SK-N-SH (cell line): Measurements from ENCODE around the gene SRGAP1. TPM values are rescaled to one million over a fixed set of nuclear protein-coding genes. Genes with fewer than 3 reads are reported as not detected.

ENCODE experiments used
- CTCF ChIA-PET: fragments of 300-600, 350-600 bp; formaldehyde crosslinking; extraction: SDS; loops from one replicate; lab custom pipeline; 2021; lab: Yijun Ruan, JAX
- POLR2A ChIA-PET: fragments of 350-600 bp; sonication (Branson Sonifier 250); formaldehyde crosslinking; extraction: SDS; loops from one replicate; lab custom pipeline; 2020; ENCODE audit warnings: antibody characterized with exemption, inconsistent platforms; lab: Yijun Ruan, JAX
- DNase-seq: peaks from one replicate; pipeline ENCODE4 v3.0.0; 2012
- H2AFZ ChIP-seq: fragments of 200-600 bp; sonication (generic); 2 replicates; pipeline ENCODE4 v1.8.1; 2016; ENCODE audit warnings: antibody characterized with exemption, mild to moderate bottlenecking, low read depth
- H3F3A ChIP-seq: fragments of 200-600 bp; sonication (generic); replicated peaks from 2 replicates; pipeline ENCODE3; 2016; ENCODE audit warnings: antibody characterized with exemption, mild to moderate bottlenecking; ENCODE audit not compliant: insufficient read depth
- H3K27ac ChIP-seq, 2 experiments: fragments of 200-500 bp in 1 of 2; fragments of 200-600 bp in 1 of 2; sonication (Bioruptor generic) in 1 of 2; sonication (generic), shearing (Covaris generic) in 1 of 2; 2 replicates each; pipeline versions ENCODE4 v1.5.1 to v1.6.1; 2014 to 2016; ENCODE audit warnings: low read depth in 2 of 2, inconsistent platforms in 1 of 2, low read length in 1 of 2, mild to moderate bottlenecking in 1 of 2, mixed read lengths in 1 of 2
- H3K27me3 ChIP-seq: fragments of 200-600 bp; sonication (generic), shearing (Covaris generic); 2 replicates; pipeline ENCODE4 v1.6.1; 2016; ENCODE audit warnings: mixed run types; ENCODE audit not compliant: insufficient read depth
- H3K36me3 ChIP-seq, 2 experiments: fragments of 200-500 bp in 1 of 2; fragments of 200-600 bp in 1 of 2; sonication (Bioruptor generic) in 1 of 2; sonication (generic) in 1 of 2; replicated peaks in 1 of 2; 2 replicates each; pipeline versions ENCODE3 to v1.5.1; 2014 to 2016; ENCODE audit warnings: low read length in 1 of 2, mild to moderate bottlenecking in 1 of 2; ENCODE audit not compliant: insufficient read depth in 2 of 2, control insufficient read depth in 1 of 2
- H3K4me1 ChIP-seq, 2 experiments: fragments of 200-500 bp in 1 of 2; fragments of 200-600 bp in 1 of 2; sonication (Bioruptor generic) in 1 of 2; sonication (generic), shearing (Covaris generic) in 1 of 2; 2 replicates each; pipeline versions ENCODE4 v1.5.1 to v1.6.1; 2014 to 2016; ENCODE audit warnings: low read depth in 1 of 2, low read length in 1 of 2, mixed run types in 1 of 2; ENCODE audit not compliant: insufficient read depth in 2 of 2, control insufficient read depth in 1 of 2
- H3K4me2 ChIP-seq: fragments of 200-600 bp; sonication (generic), shearing (Covaris generic); 2 replicates; pipeline ENCODE4 v1.6.1; 2017; ENCODE audit warnings: mixed run types
- H3K4me3 ChIP-seq, 2 experiments: fragments of 200-500 bp in 1 of 2; fragments of 200-600 bp in 1 of 2; sonication (Bioruptor generic) in 1 of 2; sonication (generic), shearing (Covaris generic) in 1 of 2; 2 replicates each; pipeline versions ENCODE4 v1.5.1 to v1.8.1; 2014 to 2016; ENCODE audit warnings: low read depth in 2 of 2, inconsistent platforms in 1 of 2, low read length in 1 of 2, mild to moderate bottlenecking in 1 of 2, mixed read lengths in 1 of 2, moderate library complexity in 1 of 2
- H3K79me2 ChIP-seq: fragments of 200-600 bp; sonication (generic); 2 replicates; pipeline ENCODE4 v1.8.1; 2017; ENCODE audit warnings: mild to moderate bottlenecking; ENCODE audit not compliant: insufficient read depth
- H3K9ac ChIP-seq: fragments of 200-600 bp; sonication (generic); 2 replicates; pipeline ENCODE4 v1.6.1; 2017; ENCODE audit warnings: mixed run types
- H3K9me2 ChIP-seq: fragments of 200-600 bp; sonication (generic); 2 replicates; pipeline ENCODE4 v1.6.1; 2017; ENCODE audit warnings: mixed run types
- H3K9me3 ChIP-seq: fragments of 200-600 bp; sonication (generic); 2 replicates; pipeline ENCODE4 v1.6.1; 2017; ENCODE audit warnings: mixed run types, mild to moderate bottlenecking, moderate library complexity
- H4K20me1 ChIP-seq: fragments of 200-600 bp; sonication (generic); 2 replicates; pipeline ENCODE4 v1.6.1; 2017; ENCODE audit warnings: mild to moderate bottlenecking, mixed run types; ENCODE audit not compliant: insufficient read depth
- CHD2 ChIP-seq: fragments of 150-350 bp; IDR thresholded peaks from 2 replicates; pipeline ENCODE4 v1.6.1; 2018; ENCODE audit warnings: low read length; ENCODE audit not compliant: partially characterized antibody
- CTCF ChIP-seq: fragments of 200-600 bp; sonication (generic); IDR thresholded peaks from 2 replicates; pipeline ENCODE4 v1.6.1; 2017; ENCODE audit warnings: antibody characterized with exemption, mild to moderate bottlenecking, moderate library complexity
- EP300 ChIP-seq, 2 experiments: IDR thresholded peaks; 2 replicates each; pipeline versions ENCODE4 v1.4.0 to v1.6.1; 2012; ENCODE audit warnings: borderline replicate concordance in 1 of 2, low read depth in 1 of 2, low read length in 1 of 2
- JUND ChIP-seq: IDR thresholded peaks from 2 replicates; pipeline ENCODE4 v1.4.0; 2012
- PBX3 ChIP-seq: IDR thresholded peaks from 2 replicates; pipeline ENCODE4; 2012
- POLR2AphosphoS5 ChIP-seq: IDR thresholded peaks from 2 replicates; pipeline ENCODE4 v1.6.1; 2012; ENCODE audit warnings: low read depth, low read length
- RAD21 ChIP-seq: IDR thresholded peaks from 2 replicates; pipeline ENCODE4 v1.6.1; 2012; ENCODE audit warnings: mild to moderate bottlenecking, low read length
- RXRA ChIP-seq: IDR thresholded peaks from 2 replicates; pipeline ENCODE4 v1.4.0; 2012; ENCODE audit warnings: low read depth, mild to moderate bottlenecking, borderline replicate concordance
- SMC3 ChIP-seq: IDR thresholded peaks from 2 replicates; pipeline ENCODE4 v1.6.1; 2012; ENCODE audit warnings: low read depth, low read length, improper control_type of control experiment
- TCF12 ChIP-seq: IDR thresholded peaks from 2 replicates; pipeline ENCODE4 v1.4.0; 2012
- WGBS: methylation state at CpG from one replicate; pipeline ENCODE4 v1.1.6; 2017; ENCODE audit warnings: low lambda C conversion rate; 5-methylcytosine and 5-hydroxymethylcytosine counted together
- polyA plus RNA-seq, 3 experiments: library from polyadenylated mRNA; depleted of rRNA; stranded (reverse); fragments of >200 nt; gene quantifications; 2 replicates each; pipeline ENCODE4 v1.2.3, GENCODE V29; 2012
- TF ChIP-seq, protein P1 (sequence below): IDR thresholded peaks from 2 replicates; pipeline ENCODE4 v1.6.1; 2012; ENCODE audit warnings: mild to moderate bottlenecking, low read depth, low read length, moderate library complexity
- TF ChIP-seq, protein P2 (sequence below): IDR thresholded peaks from 2 replicates; pipeline ENCODE4 v1.4.0; 2012; ENCODE audit warnings: low read depth, borderline replicate concordance

The SRGAP1 gene
- polyA plus RNA-seq, 1 of the 3 experiments (the other 2 are of a cell fraction) = 2.6 TPM

DNA sequence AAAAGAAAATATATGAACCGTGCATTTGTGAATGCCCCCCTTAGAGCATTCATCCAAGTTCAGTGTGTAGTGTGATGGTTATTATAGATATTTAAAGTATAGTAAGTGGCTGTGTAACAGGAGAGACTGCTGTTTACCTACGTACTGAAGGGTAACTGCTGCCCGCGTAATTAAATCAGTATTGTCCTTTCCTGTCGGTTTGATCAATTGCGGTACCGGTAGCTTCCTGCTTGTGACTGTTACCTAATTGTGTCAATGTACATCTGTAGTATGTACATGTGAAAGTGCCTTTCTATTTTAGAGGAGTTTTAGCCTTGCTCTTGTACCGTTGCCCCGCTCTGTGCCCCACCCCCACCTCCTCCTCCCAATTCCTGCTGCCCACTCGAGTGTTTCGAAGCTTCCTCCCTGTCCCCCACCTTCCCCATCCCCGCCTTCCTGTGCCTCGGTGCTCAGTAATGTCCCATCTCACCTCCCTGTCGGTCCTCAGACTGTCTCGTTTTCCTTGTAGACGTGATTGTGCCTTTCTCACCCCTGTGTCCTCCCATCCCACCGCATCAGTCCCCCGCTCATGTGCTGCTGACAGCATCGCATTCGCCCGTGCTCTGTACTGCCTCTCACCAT is 302.6 kb downstream of the SRGAP1 start:
- Histone ChIP-seq H3F3A (no peaks in the 10 kb centered on the region), H3K27me3 (no peaks in the 10 kb centered on the region)
- POLR2A ChIA-PET = no interaction called here
- TF ChIP-seq RXRA (no peak), EP300 (IDR thresholded peaks at IDR 0.05; ENCODE audit: borderline replicate concordance in 1 of 2, low read depth in 1 of 2, low read length in 1 of 2) (no peak), CHD2 (no peak), TCF12 (no peak), POLR2AphosphoS5 (no peak), SMC3 (no peak), PBX3 (no peak), CTCF (no peak), RAD21 (no peak), JUND (no peak)
- TF ChIP-seq, protein P1, sequence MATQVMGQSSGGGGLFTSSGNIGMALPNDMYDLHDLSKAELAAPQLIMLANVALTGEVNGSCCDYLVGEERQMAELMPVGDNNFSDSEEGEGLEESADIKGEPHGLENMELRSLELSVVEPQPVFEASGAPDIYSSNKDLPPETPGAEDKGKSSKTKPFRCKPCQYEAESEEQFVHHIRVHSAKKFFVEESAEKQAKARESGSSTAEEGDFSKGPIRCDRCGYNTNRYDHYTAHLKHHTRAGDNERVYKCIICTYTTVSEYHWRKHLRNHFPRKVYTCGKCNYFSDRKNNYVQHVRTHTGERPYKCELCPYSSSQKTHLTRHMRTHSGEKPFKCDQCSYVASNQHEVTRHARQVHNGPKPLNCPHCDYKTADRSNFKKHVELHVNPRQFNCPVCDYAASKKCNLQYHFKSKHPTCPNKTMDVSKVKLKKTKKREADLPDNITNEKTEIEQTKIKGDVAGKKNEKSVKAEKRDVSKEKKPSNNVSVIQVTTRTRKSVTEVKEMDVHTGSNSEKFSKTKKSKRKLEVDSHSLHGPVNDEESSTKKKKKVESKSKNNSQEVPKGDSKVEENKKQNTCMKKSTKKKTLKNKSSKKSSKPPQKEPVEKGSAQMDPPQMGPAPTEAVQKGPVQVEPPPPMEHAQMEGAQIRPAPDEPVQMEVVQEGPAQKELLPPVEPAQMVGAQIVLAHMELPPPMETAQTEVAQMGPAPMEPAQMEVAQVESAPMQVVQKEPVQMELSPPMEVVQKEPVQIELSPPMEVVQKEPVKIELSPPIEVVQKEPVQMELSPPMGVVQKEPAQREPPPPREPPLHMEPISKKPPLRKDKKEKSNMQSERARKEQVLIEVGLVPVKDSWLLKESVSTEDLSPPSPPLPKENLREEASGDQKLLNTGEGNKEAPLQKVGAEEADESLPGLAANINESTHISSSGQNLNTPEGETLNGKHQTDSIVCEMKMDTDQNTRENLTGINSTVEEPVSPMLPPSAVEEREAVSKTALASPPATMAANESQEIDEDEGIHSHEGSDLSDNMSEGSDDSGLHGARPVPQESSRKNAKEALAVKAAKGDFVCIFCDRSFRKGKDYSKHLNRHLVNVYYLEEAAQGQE = no peak
- TF ChIP-seq, protein P2, sequence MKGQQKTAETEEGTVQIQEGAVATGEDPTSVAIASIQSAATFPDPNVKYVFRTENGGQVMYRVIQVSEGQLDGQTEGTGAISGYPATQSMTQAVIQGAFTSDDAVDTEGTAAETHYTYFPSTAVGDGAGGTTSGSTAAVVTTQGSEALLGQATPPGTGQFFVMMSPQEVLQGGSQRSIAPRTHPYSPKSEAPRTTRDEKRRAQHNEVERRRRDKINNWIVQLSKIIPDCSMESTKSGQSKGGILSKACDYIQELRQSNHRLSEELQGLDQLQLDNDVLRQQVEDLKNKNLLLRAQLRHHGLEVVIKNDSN = no peak
- TF ChIP-seq, all 33 proteins: peak for 0
- no peak for DNase-seq
- Histone ChIP-seq H3K9me2 (no peaks in the 10 kb centered on the region), H3K4me1 (no peaks in the 10 kb centered on the region; a peak in 1 of 4 replicates), H2AFZ (no peak overlapping the region), H3K9me3 (no peaks in the 10 kb centered on the region), H4K20me1 (no peaks in the 10 kb centered on the region), H3K9ac (no peak overlapping the region), H3K36me3 (peaks cover 11 to 14% of the 10 kb centered on the region in 2 experiments), H3K4me3 (no peak overlapping the region), H3K79me2 (no peaks in the 10 kb centered on the region), H3K27ac (no peak overlapping the region), H3K4me2 (no peak overlapping the region)
- CTCF ChIA-PET = interaction anchor here (1.0 kb wide), 1 partner anchor 10 kb away, joined by 3 read pairs; no protein-coding TSS in a partner anchor
- 97% methylated on average over 21 of the region's 21 CpGs for WGBS
